NCI-H1092 treated with DMSO at 0.1 percent for 48 hours (cell line): ENCODE measurements around the gene CACNA1S.

ENCODE experiments used
- DNase-seq: peaks from one replicate; lab custom pipeline; 2025; lab: John Stamatoyannopoulos, UW

CACNA1S gene

DNA sequence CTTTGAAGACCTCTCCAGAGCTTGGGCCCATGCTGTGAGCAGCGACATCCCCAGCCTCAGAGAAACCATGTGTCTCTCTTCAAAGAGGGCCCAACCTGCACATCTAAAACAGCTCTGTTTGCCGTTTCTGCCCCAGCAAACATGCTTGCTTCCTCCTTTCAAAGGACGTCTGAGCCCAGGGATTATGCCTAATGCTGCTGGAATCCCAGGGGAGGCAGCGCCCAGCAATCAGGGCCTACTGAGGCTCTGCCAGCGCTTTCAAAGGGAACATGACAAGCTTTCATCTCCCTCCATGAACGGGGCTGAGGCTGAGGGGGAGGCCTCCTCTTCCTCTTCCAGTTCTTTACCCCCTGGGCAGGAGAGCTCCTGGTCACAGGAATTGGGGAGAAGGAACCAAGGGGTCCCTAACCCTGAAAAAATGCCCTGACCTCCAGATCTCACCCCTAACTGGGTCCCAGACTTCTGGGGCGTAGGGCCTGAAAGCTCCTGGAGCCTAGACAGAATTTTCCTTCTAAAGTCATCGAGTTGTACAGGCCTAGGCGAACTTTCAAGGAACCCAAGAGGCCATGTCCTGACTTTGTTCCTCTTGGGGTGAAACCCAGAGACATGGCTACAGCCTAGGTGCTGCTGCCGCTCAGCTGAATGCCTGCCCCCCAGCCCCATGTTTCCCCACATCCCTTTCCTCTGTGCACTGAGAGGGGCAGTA lies 28.2 kb upstream of the CACNA1S start:
- DNase-seq: peak; percentile 9

- no peak for DNase-seq
Measured at GRCh38 chr1:201139756-201140155, 27.5 kb upstream of the CACNA1S start.

- DNase-seq: no peak
Measured at GRCh38 chr1:201139306-201139705, 27.1 kb upstream of the CACNA1S start.

GRCh38 chr1:201138311-201138840 lies 26.1 kb upstream of the CACNA1S start:
- no peak for DNase-seq

DNA sequence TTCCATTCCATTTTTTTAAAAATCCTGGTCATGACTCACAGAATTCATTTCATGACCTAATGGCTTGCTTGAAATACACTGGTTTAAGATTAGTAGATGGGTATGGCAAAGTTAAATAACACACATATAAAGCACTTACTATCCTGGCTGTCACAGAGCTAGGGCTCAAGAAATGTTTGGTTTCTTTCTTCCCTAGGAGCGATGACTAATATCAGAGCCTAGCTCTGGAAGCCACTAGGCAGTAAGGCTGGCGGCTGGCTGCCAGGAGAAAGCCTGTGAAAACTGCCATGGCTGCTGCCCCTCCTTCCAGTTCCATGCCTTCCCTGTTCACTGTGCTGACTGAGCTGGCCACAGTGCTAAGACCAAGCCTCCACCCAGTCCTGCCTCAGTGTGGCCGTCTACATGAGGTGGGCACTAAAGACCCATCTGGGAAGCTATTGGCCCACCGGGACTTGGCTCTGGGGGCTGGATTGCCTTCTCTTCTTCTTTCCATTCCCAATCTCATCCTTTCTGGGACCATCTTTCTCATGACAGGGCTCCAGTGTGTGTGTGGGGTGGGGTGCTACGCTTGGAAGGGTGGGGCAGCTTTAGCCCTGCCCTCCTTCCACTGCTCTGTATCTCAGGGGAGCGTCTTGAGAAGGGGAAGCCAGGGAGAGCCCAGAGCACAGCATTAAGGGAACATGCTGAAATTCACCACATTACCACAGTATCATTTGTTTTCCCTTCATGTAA lies 25.5 kb upstream of the CACNA1S start:
- no peak for DNase-seq

DNA sequence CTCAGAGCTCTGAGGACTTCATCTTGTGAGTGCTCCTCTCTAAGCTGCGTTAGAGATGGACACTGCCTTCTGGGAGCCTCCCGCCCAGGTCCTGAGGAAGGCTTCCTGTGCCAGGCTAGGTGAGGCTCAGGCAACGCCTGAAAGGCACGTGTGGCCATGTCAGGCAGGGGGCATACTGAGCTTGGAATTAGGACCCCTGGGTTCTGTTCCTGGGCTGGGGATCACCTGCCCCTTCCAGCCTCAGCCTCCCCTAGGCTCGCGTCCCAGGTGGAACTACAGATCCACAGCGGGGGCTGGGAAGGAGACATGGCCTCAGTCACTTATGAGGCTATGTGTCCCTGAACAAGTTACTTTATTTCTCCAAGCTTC lies 24.8 kb upstream of the CACNA1S start:
- no peak for DNase-seq

DNA sequence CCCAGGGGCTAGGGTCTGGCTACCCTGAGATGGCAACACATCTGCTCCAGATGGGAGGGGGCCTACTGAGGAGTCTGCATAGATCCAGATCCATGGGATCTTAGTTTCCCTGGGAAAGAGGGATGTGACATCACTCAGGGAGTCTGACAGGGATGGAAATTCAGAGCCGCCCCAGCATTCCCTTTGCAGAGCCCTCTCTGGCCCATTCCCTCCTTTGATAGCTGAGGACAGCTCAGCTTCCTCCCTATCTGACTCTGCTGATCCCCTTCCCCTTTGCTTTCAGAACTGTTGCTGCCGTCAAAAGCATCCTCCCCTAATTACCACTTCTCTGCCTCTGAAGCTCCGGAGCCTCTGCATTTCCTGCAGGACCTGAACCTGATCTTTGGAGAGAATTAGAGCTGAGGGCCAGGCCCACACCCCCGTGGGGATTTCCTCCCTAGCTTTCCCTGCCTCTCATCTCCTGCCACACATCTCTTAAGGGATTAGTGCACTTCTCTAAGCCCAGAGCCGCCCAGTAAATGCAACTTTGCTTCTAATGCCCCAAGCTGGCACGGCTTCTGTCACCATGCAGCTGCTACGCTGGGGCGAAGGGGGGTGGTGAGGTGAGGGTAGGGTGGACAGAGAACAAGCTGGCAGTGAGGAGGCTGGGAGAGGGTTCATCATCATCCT lies 24.3 kb upstream of the CACNA1S start:
- no peak for DNase-seq

GRCh38 chr1:201134405-201134804 lies 22.2 kb upstream of the CACNA1S start:
- DNase-seq: no peak

DNA sequence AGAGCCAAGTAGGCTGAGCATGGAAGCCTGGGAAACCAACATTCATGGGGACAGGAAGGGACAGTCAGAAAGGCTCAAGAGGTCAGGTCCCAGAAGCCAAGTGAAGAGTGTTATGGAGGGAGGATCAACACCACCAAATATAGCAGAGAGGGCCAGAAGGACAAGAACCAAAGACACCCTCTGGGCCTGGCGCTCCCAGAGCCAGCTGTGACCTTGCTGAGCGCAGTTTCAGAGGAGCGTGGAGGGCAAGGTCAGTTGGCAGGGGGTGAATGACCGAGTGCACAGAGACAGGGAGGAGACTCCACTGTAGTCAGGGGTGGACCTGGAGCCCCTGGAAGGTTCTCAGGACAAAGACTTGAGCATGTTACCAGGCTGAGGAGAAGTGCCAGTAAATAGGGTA lies 19.2 kb upstream of the CACNA1S start:
- DNase-seq: no peak

GRCh38 chr1:201128962-201129361 lies 16.7 kb upstream of the CACNA1S start:
- no peak for DNase-seq

- DNase-seq: no peak
Measured at GRCh38 chr1:201128476-201128875, 16.2 kb upstream of the CACNA1S start.

GRCh38 chr1:201127755-201128455 lies 15.7 kb upstream of the CACNA1S start:
- no peak for DNase-seq

- DNase-seq: peak; percentile 75
Measured at GRCh38 chr1:201126832-201127754, 14.9 kb upstream of the CACNA1S start, which contains the start of gene ASCL5. ASCL5 (minus strand) TSS chr1:201127184; CDS start chr1:201115372, 11,812 bp downstream.

DNA sequence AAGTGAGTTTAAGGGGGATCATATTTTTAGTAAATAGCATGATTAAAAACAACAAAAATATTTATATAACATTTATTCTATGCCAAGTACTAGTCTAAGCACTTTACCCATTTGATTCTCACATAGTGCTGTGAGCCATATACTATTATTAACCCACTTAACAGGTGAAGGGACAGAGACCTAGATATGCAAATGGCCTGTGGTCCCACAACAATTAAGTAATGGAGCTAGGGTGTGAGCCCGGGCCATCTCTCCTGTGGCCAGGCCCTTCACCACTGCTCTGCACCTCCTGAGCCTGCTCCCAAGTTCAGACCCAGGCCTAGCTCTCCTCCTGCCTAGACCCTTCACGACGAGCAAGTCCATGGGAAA lies 14.2 kb upstream of the CACNA1S start:
- no peak for DNase-seq

DNA sequence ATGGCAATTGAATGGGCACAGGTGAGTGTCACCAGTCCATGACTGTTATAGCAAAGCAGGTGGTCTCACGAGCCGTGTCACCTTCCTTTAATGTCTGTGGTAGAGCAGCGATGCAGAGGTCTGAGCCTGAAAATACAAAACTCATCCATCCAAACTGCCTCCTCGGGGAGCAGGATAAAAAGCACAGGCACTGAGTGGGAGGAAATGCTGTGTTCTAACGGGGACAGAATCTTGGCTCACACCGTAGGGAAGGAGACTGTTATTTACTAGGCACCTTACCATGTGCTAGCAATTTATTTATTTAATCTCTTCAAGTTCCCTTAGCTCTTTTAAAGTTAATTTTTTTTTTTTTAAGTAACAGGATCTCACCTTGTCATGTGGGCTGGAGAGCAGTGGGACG lies 13.6 kb upstream of the CACNA1S start:
- no peak for DNase-seq

GRCh38 chr1:201125019-201125418 lies 12.8 kb upstream of the CACNA1S start:
- DNase-seq: peak; percentile 29

GRCh38 chr1:201123866-201124265 lies 11.6 kb upstream of the CACNA1S start:
- DNase-seq: no peak

GRCh38 chr1:201122321-201122957 lies 10.2 kb upstream of the CACNA1S start:
- no peak for DNase-seq

DNA sequence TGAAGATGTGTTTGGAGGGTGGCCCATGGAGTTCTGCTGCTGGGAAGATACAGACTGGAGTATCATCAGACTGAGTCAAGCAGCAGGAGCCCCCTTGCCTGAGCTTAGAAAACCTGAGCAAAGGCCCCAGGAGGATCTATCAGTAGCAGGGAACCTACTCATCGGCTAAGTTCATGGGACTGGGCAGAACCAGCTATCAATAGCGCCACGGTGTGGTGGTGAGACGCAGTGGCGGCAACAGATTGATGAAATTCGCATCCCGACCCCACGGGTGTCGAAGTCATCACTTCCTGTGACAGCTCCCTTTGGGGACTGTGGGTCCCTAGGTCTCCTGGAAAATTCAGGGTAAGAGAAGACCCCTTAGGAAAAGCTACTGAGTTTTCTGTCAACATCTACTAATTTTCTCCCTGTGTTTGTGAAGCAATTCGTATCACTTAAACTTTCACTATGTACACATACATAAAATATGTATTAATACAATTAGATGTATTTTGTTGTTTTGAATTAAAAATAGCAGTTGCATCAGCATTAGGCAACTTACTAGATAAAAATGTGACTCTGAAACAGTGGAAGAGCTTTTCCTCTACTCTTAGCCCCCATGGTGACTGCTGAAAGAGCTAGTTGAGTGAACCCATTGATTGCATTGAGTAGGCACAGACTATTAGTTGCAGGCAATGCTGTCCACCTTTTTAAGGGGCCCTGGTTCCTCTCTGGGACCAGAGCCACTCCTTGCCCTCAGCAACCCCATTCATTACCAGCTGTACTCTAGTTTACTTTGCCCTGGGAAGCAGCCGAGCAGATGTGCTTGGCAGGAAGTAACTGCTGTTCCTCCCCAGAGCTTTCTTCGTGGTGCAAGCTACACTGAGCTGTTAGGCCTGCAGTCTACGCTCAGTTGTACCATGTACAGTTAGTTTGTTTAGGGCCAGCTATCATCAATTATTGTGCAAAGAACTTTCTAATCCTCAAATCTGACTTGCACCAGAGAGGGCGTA lies 7.3 kb upstream of the CACNA1S start:
- DNase-seq: peak; percentile 17
